GM23248 (cell line): ENCODE data around the gene CIART.

Source experiments
- EZH2 ChIP-seq: fragments of 200-600 bp; sonication (generic); IDR thresholded peaks from 2 replicates; pipeline ENCODE4 v1.6.1; 2018; ENCODE audit warnings: antibody characterized with exemption, mild to moderate bottlenecking; ENCODE audit not compliant: insufficient read depth, poor library complexity, severe bottlenecking
- EZH2phosphoT487 ChIP-seq: fragments of 200-600 bp; sonication (generic); IDR thresholded peaks from 2 replicates; pipeline ENCODE4 v1.6.1; 2018; ENCODE audit warnings: antibody characterized with exemption, moderate library complexity, mild to moderate bottlenecking, low read depth; ENCODE audit not compliant: insufficient read depth

DNA sequence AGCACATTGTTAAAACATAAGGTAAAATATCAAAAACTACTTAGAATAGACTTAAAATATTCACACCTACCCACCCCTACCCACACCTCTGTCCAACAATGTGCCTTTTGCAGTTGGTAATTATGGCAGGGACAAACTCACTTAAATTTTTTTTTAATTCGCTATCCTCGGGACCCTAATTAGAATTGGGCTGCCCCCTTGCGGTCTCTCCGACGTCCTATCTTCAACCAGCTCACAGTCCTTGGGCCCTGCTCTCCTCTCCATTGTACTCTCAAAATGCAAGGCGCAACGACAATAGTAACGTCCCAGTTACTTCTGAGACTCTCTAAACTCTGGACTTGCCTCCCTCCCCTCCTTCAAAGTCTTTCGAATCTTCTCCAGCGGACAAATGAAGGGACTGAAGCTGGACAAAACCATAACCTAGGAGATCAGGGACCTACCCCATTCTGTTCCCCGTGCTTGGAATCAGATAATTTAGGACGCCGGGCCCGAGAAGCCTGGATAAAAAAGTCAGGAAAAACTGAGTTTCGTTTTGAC, 1.1 kb upstream of the CIART start:
- no peak for TF ChIP-seq EZH2phosphoT487
- no peak for TF ChIP-seq EZH2
